GM19463 (cell line): ENCODE results near the gene ODF4.
"Not testable (repeated sequence)": the region's sequence is repeated elsewhere in the genome, so short reads cannot be mapped to it uniquely, and the experiment has no call there.

ENCODE experiments used
- ATAC-seq: cut with Tn5 transposase; IDR thresholded peaks from one replicate; pipeline ENCODE4 v1.9.1; 2021; ENCODE audit warnings: mild to moderate bottlenecking, moderate library complexity; ENCODE audit not compliant: unreplicated experiment

The ODF4 gene

DNA sequence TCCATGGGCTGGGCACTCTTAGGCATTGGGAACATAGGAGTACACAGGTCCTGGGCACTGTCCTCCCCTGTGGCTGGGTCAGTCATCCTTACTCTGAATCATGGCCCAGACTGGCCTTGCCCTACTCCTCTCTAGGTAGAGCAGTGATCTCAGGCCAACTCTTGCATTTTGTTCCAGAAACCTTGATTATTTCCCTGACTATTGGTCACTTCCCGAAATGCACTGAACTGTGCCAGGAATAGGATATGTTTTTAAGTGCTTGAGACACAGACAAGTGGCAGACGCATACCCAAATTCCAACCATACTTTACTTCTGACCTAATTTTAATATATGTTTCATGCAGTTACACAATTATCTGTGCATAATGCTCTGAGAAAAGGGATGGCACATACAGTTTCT, 26.6 kb downstream of the ODF4 start:
- ATAC-seq = no peak

DNA sequence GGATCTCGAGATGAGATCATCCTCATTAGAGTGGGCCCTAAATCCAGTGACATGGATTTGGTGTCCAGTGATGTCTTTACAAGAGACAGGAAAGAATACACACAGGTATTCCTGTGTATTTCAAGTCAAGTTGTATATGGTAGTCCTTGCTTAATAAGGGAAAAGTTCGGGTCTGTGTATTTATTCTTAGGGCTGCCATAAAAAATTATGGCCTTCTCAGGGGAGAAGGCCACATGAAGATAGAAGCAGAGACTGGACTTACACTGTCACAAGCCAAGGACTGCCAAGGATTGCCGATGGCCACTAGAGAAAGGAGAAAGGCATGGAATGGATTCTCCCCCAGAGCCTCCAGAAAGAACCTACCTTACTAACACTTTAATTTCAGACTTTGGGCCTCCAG, 28.6 kb downstream of the ODF4 start:
- ATAC-seq = no peak

DNA sequence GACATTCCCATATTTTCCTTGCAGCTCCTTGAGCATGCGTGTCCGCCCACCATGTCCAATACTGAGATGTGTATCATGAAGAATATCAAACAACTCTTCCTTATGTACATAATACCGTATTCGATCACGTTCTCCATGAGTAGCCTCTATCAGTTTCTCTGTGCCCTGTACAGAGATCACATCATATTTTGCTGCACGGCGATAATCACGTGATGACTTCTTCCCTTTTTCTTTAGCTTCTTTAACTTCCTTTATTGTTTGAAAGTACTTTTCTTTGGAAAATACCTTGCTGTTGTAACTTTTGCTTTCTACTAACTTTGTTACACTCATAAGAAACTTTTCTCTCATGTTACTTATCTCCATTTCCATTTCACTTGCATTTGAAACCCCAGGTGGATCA, 30.3 kb downstream of the ODF4 start:
- no peak for ATAC-seq

DNA sequence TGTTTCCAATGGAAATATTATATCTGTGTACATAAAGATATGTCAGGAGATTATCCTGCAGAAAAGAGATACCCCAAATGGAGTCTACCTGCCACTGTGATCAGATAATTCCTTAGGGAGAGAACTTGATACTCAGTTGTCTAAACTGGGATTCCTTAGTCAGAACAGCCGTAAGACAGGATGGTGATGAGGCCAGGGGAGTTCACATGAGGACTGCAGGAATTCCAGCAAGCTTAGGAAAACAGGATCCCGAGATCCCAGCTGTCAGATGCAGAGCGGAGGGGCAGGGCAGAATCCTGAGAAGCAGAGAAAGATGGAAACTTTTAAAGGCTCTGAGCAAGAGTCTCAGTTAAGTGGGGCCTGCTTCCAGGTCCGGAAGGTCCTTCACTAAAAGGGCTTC, 32.1 kb downstream of the ODF4 start:
- no peak for ATAC-seq

DNA sequence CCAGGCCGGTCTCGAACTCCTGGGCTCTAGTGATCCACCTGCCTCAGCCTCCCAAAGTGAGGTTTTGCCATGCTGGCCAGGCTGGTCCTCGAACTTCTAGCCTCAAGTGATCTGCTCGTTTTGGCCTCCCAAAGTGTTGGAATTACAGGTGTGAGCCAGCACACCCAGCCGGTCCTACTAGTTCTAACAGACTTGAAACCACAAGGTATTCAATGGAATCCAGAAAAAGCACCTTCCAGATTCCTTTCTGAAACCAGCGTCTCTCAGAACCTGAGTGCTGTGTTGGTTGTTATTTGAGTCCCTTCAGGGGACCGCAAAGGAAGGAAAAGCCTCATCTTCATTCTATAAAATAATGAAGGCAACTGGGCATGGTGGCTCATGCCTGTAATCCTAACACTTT, 32.8 kb downstream of the ODF4 start:
- no peak for ATAC-seq

DNA sequence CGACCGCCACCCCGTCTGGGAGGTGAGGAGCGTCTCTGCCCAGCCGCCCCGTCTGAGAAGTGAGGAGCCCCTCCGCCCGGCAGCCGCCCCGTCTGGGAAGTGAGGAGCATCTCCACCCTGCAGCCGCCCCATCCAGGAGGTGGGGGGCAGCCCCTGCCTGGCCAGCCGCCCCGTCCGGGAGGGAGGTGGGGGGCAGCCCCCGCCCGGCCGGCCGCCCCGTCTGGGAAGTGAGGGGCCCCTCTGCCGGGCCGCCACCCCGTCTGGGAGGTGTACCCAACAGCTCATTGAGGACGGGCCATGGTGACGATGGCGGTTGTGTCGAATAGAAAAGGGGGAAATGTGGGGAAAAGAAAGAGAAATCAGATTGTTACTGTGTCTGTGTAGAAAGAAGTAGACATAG, 34.2 kb downstream of the ODF4 start:
- not testable (repeated sequence) for ATAC-seq

DNA sequence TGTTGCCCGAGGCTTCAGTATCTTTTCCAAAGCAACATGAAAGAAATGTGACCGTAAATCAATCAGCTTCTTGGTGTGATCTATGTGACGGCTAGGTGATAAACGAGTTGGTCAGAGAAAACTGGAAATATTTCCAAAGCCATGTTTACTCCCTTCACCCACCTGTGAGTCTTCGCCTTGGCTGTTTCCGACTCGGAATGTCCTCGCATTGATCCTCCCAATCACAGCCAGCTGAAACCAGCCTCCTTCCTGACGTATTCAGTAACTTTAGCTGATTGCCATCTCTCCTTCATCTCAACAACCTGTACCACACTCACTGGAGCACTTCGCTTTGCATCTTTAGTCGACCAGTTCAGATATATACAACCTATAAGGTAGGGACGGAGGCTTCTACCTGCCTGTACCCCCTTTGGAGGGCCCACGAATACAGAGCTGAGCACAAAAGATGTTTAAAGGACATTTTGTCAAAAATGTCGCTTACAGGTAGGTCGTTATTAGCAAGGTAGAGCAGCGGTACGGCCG, 36.2 kb downstream of the ODF4 start:
- ATAC-seq = no peak

DNA sequence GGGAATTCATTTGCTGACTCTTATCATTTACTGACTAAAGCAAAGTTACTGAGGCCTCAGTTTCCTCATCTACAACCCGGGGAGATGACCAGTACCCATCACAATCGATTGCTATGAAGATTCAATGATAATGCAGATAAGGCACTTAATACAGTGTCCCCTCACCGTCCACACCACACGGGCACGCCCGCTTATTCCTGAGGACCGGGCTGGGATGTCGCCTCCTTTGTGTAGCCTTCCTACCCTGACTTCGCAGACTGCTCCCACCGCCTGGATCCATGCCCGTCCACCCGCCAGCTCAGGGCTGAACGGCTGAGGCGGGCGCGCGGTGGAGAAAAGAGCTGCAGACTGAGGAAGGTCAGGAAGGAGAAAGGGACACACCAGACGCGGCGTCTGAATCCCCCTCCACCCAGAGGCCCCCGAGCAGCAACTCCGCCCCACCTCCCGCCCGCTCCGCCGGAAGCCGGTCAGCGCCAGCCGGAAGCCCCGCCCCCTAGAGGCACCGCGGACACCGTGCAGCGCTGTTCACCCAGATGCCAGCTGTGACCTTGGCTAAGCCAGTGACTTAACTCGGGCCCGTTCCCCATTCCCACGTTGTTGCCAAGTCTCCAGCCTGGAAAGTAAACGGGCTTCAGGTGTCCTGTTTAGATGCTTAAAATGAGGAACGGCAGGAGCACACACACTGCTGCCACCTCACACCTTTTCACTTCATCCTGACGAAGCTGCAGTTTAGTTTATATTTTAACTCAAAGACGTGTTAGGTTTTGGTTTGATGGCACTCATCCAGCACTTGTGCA, 36.8 kb downstream of the ODF4 start, which contains the start of gene KRABD2:
Gene KRABD2, minus strand, starts transcription at position 434 of the 797 bp plus-strand sequence.
- peak; percentile 95 for ATAC-seq

DNA sequence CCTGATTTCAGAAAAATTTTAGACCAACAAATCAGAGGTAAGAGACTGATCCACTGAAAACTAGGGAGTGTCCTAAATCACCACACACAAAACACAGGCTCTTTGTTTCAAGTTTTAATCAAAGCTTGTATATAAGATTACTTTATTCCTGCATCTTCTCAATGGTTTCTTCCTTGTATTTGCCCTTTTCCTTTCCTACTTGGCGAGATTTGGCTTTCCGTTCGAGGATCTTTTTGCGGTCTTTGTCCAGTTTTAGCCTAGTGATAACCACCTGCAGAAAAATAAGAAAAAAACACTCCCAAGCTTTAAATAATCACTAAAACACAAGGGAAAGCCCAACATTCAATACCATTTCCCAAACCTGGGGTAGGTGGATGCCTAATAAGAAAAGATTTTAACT, 37.8 kb downstream of the ODF4 start:
- ATAC-seq = no peak

DNA sequence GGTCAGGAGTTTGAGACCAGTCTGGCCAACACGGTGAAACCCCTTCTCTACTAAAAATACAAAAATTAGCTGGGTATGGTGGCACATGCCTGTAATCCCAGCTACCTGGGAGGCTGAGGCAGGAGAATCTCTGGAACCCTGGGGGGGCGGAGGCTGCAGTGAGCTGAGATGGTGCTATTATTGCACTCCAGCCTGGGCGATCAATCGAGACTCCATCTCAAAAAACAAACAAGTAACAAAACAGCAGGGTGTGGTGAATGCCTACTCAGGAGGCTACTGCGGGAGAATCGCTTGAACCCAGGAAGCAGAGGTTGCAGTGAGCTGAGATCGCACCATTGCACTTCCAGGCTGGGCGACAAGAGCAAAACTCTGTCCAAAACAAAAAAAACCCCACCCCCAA, 38.5 kb downstream of the ODF4 start:
- ATAC-seq = not testable (repeated sequence)

DNA sequence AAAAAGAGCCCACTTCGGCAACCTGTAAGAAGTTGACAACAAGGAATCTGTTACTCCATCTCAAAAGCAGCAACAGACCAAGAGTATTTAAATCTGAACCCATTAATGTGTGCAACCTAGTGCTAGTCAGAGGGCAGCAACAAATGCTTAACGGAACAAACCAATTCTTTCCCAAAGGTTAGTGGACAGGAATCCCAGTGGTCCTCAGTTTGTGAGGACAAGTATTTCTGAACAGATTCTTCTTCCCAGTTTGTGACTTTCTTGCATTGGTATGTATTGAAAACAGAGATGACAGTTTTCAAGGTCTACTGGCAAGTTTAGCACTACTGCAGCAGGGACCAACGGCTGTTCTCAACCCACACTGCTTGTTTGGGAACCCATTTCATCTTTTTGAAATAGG, 40.4 kb downstream of the ODF4 start:
- no peak for ATAC-seq

DNA sequence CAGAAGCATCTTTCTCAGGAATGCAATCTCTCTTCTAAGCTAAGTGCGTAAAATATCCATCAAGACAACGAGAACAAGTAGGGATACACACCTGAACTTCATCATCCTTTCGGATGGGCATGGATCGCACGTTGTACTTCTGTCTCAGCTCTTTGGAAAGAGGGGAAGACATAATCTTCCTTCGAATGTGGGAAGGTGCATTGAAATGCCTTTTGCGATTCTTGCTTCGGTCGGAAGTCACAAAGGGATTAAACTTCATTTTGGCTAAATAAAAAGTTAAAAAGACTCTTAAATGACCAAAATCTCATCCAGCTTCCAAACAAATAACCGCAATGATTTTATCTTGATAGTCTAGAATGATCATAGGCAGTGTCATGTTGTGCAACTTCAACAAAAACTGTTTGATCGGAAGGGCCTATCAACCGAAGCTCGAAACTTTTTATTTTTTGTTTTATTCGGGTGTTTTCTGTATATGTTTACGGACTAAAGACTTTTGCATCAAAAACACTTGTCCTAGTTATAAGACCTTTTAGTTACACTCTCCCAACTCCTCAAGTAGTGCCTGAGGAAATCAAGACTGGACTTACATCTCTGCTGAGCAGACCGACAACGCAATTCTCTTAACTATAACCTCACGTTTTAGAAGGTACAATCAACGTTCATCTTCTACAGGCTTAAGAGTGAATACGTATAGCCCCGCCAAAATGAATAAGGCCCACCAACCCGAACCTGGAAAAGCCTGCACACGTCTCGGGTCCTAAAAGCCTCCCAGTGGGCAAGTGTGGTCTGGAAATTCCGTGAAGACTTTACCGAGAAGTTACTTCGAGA, 42.6 kb downstream of the ODF4 start:
- no peak for ATAC-seq

DNA sequence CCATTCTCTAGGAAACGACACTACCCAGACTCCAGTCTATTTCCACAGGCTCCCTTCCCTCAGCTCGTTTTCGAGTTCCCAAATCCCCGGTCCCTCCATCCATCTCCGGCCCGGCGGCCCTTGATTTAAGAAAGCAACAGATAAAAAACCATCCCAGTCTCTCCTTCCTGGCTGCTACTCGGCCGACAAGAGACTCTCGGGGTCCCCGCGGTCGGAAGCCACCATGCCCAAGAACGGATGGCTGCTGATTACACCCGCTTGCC, 43.2 kb downstream of the ODF4 start:
- no peak for ATAC-seq

DNA sequence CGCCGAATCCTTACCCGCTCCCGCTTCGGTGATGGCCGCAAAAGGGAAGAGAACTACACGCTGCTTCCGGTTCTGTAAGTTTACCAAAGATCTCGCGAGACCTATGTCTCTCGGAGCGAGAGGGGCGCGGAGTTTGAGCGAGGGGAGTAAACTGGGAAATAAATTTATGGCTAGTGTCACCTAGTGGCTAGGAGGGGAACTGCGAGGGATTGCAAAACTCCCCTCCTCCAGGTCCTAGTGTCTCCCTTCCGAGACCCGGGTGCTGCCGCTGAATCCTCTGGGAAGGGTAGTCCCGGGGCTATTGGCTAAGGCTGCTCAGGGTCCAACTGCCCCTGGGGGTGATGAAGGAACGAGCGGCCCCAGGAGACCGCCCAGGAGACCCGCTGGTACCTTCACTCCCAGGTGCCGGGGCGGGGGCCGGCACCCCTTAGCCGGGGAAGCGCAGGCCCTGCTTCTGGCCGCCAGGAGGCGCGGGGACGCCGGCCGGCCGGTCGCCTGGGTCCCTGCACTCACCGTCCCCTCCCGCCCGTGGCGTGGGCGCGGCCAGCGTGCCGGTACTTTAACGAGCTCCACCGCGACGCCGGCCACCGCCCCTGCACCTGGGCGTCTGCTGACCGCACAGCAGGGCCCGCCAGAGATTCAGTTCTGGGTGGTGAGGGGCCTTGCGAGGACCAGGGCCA, 43.6 kb downstream of the ODF4 start, which contains the start of gene RPL26:
Gene RPL26, minus strand, starts transcription at position 51 of the 680 bp plus-strand sequence. CDS start 883 bp downstream, outside the sequence.
- peak; percentile 86 for ATAC-seq

DNA sequence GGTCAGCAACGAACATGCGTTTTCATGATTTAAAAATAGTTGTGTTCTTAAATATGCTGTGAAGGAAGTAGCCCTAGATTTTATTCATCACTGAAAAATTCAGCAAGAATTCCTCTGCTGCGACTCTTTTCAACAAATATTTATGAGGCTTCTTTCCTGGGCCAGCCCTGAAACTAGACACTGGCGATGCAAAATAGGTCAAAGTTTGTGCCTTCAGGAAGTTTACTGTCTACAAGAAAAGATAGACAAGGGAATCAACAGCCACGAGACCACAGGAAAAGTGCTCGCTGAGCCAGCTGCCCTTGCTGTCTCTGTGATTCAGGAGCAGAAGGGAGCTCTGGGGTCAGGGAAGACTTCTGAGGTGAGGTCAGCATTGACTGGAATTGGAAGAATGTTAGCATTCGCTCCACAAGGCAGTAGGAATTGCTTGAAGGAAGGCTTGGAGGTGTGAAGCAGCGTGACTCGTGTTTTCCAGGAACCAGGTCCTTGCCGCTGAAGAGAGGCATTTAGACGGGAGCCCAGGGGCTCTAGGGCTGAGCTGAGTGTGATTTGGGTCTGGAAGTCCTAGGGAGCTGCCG, 45.2 kb downstream of the ODF4 start:
- ATAC-seq = no peak

DNA sequence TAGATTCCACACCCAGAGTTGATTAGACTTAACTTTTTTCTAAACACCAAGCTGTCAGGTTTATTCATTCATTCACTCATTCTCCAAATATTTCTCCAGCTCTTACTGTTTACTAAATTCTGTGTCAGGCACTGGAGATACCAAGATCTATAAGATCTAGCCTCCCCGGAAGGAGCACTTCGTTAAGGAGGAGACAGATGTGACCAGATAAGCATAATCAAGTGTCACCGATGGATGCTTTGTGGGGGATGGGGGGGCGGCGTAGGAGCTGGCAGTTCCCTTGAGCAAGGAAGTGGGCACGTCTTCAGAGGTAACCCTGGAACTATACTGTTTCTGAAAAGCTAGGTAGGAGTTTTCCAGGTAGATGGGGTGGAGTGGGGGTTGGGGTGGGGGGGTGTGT, 47.2 kb downstream of the ODF4 start:
- no peak for ATAC-seq

DNA sequence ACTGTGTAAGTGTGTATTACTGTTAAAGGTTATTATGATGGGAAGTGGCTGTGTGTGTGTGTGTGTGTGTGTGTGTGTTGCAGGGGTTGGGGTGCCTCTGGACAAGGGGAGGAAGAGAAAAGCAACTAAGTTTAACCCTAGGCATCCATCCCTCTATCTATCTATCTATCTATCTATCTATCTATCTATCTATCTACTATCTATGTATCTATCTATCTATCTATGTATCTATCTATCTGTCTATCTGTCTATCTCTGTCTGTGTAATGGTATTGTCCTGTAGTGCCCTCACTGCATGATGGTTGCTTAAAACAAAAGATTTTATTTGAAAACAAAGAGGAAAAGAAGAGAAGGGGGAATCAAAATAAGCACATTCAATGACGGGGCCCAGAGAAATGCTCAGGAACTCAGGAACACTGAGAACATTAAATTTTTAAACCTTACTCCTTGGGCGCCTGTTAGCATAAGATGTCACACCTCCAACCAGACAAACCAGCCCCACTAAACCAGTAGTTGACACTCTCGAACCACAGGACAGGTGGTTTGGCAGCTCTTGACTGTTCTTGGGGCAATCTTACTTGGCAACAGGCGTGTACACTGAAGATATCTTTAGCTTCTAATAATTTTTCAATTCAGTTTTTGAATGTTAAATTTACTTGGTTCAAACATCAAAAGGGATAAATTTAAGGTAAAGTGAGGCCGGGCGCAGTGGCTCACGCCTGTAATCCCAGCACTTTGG, 48.4 kb downstream of the ODF4 start:
- ATAC-seq = no peak

DNA sequence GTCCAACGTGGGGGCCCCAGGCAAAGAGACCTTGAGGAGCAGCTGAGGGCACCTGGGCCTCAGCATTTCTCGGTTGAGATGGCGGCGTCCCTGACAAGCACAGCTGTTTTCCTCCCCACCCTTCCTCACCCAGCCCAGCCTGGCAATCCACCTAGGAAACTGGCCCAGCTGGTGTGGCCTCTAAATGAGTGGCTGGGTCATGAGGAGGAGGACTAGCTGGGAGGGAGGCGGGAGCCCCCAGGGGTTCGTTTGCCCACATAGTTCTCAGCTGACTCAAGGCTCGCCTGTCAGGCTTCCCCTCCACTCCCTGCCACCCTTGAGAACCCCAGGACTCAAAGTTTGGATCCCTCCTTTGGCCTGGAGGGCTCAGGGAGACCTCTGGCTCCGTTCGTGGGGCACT, 52.1 kb downstream of the ODF4 start:
- no peak for ATAC-seq

DNA sequence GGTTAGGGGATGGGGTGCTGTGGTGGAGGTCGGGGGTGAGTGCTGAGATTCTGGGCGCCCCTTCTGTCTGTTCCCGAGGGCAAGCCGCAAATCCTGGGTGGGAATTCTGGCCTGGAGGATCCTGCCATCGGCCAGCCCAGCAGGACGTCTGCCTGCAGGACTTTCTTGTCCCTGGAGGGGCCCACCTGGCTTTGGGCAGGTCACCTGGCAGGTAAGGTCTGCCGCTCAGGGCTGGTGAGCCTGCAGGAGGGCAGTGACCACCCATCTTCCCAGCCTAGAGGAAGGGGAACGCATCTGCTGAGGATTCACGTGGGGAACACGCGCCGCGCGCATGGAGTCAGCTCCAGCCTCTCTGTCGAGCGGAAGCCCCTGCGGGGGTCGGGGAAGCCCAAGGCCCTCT, 52.6 kb downstream of the ODF4 start:
- ATAC-seq = no peak

DNA sequence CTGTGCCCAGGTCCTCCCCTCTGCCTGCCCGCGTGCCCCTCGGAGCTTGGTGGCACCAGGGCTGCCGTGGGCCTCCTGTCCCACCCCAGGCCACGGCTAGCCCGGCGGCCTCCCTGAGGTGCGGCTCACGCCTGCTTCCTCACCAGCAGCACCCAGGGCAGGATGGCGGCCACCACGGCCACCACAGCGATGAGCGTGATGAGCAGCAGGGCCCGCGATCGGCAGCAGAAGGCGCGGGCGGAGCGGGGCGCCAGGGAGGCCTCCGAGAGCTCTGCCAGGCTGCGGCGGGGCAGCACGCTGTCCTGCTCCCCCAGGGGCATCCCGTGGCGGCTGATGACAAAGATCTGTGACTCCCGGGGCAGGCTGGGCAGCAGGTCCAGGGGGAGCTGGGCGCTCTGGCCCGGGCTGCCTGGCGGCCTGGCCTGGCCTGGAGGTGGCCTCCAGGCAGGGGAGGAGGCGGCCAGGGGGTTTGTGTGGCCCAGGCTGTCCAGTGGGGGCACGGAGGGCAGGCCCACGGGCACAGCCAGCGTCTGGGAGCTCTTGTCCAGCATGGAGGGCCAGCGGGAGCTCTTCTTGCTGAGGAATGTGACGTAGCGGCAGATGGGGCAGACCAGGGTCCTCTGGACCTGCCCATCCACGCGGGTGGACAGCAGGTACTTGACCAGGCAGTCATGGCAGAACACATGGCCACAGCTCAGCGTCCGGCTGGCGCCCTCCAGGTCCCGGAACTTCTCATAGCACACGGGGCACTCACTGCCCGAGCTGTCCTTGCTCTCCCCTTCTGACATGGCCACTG, 53.2 kb downstream of the ODF4 start:
- no peak for ATAC-seq
